DMS53 (cell line): ENCODE results near the gene HIBCH.
"Not testable (repeated sequence)": the region's sequence is repeated elsewhere in the genome, so short reads cannot be mapped to it uniquely, and the experiment has no call there.

ENCODE experiments used
- DNase-seq: peaks from one replicate; lab custom pipeline; 2025; lab: John Stamatoyannopoulos, UW

Gene HIBCH

DNA sequence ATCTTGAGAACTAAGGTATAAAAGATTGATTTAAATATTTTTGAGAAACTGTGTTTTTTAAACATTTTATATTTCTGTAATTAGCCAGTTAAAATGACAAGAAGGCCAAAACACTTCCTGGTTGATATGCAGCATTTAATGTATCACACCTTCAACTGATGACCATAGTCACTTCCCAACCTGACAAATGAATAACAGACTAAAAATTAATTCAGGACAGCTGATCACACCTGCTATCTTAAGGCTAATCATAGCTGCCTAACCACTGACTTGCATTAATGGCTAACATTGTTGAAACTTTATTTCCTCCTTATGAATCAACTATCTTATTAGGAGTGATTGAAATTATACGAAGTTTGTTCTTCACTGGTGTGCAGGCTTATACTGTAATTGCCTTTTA lies 131.3 kb downstream of the HIBCH start:
- no peak for DNase-seq

DNA sequence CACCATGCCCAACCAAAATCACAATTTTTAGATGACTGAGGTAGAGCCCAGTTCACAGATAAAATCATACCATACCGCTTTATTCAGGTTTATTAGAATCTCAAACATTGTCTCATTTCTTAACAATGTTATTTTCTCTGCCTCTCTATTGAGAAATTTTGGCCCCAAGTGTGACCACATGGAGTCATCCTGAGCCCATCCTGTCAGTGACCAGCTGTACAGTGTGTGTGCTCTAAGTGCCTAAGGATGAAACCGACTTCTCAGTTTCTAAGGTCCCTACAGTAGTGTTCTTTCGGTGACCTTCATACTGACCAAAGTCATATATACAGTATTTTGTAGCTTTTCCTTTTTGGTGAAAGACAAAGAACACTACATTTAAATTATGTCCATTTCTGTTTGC lies 133.4 kb downstream of the HIBCH start:
- no peak for DNase-seq

DNA sequence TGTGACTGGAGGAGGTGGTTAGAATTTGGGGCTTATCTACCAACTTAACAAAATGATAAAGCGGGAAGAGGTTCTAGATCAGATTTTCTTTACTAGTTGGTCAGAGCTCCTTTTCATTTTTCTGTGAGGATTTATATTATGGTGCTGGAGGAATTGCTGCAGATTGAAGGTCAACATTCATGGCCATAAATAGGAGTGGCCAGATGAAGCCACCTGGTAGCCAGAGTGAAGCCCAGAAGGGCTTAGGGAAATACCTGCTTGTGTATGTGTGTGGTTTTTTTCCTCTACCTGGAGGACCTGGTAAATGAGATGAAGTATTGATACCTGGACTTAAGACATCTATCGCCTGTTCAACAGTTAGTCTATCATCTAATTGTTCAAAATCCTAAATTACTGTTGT lies 134.2 kb downstream of the HIBCH start:
- peak; percentile 5 for DNase-seq

DNA sequence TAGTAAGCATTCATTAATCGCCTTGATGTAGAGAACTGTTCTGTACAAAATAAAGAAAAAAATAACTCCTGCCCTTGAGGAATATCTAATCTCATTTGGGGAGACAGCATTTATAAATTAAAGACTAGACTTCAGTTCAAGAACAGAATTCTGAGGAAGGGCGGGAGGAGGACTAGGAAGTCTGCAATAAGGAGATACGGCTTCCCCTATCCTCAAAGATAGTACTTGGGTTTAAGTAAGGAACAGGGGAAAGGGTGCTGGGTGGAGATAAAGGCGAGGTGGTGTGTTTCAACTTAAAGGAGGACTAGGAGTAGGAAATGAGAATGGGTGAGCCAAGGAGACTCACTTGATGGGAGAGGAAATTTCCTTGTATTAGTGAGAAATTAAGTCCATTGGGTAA lies 135.2 kb downstream of the HIBCH start:
- no peak for DNase-seq

DNA sequence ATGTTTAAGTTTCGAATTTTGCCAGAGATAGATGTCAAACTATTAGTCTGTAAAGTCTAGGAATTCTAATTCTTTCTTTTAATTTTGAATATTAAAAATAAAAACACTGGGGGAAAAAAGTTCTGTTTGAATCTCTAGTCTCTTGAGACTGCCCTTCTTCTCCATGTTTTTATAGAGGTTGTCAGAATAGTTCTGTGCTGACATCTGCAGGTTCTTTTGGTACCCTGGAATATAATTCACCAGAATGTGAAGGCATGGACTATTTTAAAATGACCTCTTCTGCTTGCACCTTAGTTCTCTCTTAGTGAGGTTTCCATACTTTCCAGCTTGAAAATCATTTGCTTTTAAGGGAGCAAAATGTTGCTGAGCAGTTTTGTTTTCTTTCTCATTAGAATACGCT lies 136.1 kb downstream of the HIBCH start:
- no peak for DNase-seq

DNA sequence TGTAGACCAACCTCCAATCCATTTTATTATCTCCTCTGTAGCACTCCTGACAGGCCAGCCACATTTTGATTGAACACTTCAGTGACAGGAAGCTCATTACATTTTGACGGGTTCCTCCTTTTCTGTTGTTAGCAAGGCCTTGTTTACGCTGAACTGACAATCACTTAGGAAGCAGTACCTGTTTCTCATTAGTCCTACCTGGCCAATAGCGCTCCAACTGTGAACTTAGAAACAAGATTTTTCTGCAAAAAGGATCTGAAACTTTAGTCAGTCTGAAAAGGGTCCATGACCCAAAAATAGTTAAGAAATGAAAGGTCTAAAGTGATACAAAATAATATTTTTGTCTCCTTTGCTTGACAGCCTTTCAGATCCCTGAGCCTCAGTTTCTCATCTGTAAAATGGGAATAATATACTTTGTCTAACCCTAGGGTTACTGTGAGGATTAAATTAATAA lies 137.5 kb downstream of the HIBCH start:
- DNase-seq = peak; percentile 21

DNA sequence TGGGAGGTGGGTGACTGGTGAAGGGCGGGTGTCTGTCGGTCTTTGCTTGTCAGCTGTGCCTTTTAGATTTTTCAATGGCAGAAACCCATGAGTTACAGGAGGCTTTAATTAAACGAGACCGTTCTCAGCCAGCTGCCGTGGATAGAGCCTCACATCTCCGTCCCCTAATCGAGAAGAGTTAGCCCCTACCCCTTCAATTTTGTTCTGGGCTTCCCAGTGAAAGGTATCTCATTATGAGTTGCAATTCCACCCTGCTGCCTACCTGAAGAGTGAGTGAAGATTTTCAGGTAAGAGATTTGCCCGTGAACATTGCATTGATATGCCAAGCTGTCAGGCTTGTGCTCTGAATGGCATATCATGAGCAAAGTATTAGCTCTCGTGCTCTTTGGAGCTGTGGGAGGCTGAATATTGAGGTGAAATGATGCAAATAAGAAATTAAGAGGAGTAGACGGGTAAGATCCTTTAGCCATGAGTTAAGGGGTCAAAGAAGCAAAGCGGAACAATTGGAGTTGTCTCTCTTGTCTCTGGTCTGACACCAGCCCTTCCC lies 138.4 kb downstream of the HIBCH start:
- no peak for DNase-seq

DNA sequence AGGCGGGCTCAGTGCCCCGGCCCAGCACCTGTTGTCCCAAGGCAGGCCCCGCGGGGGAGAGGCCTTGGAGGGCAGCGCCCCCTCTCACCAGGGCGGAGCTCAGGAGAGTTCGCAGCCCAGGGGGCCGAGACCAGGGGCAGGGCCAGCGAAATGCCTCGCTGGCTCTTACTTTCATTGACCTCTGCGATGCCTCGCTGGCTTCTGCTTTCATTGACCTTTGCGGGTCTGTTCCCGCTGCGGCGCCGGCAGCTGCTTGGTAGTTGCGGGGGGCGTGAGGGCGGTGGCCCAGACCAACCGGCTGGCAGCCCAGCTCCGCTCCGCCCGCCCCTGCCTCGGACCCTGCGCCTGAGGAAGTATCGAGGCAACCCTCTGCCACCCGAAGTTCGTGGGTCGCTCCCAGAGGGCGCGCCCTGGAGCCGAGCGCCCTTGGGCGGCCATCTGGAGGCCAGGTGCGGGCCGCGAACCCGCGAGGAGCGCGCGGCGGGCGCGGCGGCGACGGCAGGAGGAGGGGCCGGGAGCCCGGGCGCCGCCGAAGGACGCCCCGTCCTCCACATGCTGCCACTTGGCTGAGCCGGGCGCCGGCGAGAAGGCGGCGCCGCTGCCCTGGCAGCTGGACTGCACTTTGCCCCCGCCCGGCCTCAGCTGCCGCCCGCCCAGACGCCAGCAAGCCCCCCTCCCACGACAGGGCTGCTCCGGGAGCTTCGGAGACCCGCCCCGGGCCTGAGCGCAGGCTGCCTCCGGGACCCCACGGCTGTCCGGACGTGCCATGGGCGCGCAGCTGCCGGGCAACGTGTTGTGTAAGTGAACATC lies 139.1 kb downstream of the HIBCH start:
- peak; percentile 91 for DNase-seq

DNA sequence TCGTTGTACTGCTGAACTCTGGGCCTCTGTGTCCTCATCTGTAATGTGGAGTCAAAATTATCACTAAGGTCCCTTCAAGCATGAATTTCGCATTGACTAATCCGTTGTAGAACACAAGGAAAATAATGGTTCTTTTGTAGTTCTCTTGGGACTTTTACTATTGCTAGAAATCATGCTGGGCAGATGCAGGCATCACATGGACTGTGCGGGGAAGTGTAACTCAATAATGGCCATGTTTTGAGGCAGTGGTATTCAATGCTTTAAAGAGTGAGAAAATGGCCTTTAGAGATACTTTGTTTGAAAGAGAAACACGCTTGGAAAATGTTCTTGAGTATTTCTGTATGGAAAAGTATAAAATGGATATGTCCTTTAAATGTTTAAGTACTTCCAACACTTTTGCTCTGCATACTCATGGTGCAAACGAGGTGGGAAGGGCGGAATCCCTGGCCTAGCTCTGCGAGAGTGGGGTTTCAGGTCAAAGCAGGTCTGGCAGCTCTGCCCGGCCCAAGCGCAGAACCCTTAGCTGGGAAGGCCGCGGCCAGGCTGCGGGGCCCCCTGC lies 139.8 kb downstream of the HIBCH start:
- no peak for DNase-seq

DNA sequence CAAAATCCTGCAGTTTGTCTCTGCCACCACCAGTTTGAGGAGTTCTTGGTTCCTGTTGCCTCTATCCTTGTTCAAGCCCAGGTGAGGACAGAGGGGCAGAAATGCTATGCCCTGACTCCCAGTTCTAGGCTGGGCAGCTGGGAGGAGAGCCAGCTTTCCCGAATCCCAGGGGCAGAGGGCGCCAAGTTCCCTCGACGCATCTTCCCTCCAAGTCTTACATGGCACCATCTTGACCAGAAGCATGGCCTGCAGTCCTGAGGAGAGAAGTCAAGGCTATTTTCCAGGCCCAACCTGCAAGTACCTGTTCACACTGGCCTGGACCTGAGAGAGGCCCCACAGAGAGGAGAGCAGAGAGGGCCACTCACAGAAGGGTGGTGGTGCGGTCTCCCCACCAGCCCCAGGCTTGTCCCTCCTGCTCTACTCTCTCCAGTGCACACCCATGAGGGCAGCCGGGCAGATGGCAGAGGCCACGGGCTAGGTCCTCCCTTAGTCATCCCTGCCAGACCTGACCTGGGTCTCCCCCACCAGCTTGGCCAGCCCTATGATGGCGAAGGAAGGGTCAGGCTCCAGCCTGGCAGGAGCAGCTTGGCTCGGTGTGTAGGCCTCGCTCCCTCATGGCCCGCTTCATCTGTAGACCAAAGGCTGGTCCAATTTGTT lies 141.4 kb downstream of the HIBCH start:
- no peak for DNase-seq

DNA sequence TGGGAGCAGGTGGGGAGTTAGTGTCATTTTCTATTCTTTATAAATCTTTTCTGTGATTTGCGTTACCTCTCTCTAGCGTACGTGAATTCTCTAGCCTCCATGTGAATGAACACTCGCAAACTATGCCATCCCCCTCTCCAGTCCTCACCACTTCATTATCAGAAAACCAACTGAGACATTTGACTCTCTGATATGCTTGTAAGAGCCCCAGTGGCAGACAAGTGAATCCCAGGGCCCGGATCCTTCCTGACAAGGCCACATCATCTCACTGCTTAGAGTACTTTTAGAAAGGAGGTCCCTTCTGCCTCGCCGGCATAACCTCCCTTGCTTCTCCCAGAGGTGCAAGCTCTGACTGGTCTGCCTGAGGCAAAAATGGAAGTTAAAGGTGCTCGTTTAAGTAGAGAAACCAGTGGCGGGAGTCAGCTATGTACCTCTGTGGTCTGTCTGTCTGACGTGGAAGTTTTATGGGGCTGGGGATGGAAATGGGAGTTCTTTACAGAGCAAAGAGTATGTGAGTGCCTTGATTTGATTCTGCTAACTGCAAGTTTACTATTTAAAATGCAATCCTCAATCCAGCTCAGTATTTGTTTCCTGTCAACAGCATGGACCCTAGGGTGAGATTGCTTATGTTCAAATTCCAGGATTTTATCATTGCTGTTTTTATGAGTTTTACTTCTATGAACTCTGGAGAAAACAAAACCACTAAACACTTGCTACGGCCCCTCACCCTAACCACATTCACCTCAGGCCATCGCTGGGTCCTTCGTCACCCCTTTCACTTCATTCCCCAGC lies 142.2 kb downstream of the HIBCH start:
- DNase-seq = no peak

DNA sequence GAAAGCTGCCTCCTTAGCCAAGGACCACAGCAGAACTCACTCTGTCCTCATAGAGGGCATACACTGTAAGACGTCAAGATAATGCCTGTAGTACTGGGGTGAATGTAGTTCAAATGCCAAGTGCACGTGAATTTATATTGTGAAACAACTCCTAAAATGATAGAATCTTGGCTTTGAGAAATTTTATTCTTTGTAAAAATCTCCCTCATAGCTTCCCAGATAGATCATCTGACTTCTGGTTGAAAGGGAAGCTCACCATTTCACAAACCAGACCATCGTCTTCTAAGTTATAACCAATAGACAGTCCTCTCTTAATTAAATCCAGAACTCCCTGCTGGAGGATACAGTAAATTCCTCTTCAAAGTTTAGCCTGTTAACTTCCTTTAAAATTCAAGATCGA lies 146.2 kb downstream of the HIBCH start:
- DNase-seq = no peak

DNA sequence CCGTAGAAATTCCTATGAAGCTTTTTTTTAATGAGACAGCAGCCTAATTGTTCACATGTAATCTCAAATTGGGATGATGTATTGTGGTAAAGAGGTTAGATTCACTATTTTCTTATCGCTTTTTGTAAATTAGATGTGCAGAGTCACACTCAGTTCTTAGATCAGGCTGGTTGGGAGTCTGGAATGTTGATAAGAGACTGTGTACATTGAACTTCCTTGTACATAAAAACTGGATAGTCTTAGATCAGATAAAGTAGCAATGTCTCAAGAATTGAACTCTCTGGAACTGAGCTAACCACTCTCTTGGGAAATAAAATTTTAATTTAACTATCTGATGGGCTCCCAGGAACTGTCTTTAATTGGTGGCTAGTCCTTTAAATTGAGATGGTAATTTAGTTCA lies 149.0 kb downstream of the HIBCH start:
- no peak for DNase-seq

DNA sequence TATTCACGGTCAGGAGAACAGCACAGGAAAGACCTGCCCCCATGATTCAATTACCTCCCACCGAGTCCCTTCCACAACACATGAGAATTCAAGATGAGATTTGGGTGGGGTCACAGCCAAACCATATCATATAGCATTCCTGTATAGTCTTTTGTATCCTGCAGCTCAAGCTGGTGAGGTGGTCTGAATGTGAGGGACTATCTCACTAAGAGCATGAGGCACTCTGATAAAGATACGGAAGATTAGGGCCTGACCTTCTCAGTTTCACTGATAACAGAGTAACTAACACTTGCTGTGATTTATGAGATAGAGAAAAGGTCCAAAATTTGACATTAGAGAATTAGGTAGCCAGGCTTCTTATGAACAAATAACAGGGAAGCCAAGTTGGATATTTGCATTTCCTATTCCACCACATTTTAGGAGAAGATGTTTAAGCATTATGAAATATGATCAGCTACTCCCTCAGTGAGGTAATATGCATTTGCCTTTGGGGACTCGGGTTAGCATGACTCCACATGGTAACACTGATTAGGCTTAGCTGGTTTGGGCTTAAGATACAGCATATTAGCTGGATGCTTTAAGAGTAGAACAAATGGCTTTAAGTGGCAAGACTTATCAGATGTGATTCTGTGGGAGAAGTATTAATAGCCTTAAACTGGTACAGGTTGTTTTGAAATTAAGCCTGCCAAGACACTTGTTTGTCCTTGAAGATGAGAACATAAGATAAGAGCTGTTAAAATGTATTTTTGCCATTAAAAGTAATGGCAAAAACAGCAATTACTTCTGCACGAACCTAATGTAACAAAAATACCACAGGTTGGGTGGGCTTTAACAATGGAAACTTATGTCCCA lies 150.2 kb downstream of the HIBCH start:
- no peak for DNase-seq

DNA sequence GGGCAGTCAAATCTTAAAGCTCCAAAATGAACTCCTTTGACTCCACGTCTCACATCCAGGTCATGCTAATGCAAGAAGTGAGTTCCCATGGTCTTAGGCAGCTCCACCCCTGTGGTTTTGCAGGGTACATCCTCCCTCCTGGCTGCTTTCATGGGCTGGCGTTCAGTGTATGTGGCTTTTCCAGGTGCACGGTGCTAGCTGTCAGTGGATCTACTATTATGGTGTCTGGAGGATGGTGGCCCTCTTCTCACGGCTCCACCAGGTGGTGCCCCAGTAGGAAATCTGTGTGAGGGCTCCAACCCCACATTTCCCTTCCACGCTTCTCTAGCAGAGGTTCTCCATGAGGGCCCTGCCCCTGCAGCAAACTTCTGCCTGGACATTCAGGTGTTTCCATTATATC lies 151.9 kb downstream of the HIBCH start:
- DNase-seq = no peak

DNA sequence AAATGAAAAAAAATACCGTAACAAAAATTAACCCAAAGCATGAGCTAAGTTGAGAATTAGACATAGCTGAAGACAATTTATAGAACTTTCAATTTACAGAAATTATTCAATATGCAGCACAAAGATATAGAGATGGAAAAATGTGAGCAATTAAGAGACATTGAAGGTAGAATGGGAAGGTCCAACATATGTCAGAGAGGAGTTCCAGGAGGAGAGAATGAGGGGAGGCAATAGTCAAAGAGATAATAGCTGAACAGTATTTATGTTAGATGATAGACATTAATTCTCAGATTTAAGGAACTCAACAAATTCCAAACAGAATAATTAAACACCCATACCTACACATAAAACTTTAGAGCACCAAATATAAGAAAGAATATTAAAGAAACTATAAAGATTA lies 154.1 kb downstream of the HIBCH start:
- no peak for DNase-seq

DNA sequence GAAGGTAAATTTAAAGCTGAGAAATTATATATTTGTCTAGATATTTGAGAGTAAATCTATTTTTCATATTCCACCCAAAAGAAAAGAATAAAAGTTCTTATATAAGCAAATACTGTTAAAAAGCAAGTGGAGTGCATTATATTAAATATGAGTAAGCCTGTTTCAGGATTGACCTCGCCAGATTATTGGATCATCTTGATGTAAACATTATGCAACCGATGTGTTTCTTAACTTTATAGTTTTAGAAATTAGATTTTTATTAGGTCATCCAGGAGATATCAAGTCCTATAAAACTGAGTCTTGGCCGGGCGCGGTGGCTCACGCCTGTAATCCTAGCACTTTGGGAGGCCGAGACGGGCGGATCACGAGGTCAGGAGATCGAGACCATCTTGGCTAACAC lies 156.8 kb downstream of the HIBCH start:
- DNase-seq = no peak

DNA sequence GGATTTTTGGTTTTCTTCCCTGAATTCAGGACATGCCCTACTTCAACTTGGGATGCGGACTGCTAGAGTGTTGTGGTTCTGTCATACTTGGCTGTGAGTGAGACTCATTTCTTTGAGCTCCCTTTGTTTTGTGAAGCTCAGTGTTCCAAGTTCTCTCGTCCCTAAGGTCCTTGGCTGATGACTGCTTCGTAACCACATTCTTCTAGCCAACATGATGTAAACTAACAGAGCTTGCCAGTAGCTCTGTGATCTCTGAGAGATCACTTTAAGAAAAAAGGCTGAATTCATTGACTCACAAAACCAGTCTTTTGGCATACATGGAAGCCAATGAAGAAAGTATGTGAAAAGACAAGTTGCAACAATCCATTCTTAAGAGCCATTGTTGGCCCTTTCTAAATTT lies 160.2 kb downstream of the HIBCH start:
- no peak for DNase-seq

DNA sequence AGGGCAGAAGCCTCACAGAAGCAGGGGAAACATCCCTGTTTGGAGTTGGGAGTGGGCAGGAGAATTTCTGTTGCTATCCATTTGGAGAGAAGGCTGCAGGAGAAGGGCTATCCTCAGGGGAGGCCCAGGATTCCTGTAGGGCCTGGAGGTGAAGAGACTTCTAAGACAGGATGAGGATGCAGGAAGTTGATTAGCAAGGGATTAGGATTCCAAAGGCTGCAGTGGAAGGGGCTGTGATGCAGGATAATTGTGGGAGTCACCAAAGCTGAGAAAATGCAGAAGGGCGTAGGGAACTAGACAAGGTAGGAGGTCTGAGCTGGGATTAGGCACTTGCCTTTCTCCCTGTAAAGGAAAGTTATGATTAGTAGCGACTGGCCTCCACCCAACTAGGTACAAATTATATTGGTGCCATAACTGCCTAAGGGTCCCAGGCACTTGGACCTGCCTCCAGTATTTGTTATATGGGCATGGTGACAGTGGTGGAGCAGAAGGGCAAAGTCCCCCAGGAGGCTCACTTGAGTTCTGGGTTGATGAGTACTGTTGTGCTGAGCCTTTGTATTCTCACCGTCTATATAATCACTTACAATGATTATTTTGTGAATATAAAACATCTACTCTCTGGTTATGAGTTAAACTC lies 160.7 kb downstream of the HIBCH start:
- no peak for DNase-seq

DNA sequence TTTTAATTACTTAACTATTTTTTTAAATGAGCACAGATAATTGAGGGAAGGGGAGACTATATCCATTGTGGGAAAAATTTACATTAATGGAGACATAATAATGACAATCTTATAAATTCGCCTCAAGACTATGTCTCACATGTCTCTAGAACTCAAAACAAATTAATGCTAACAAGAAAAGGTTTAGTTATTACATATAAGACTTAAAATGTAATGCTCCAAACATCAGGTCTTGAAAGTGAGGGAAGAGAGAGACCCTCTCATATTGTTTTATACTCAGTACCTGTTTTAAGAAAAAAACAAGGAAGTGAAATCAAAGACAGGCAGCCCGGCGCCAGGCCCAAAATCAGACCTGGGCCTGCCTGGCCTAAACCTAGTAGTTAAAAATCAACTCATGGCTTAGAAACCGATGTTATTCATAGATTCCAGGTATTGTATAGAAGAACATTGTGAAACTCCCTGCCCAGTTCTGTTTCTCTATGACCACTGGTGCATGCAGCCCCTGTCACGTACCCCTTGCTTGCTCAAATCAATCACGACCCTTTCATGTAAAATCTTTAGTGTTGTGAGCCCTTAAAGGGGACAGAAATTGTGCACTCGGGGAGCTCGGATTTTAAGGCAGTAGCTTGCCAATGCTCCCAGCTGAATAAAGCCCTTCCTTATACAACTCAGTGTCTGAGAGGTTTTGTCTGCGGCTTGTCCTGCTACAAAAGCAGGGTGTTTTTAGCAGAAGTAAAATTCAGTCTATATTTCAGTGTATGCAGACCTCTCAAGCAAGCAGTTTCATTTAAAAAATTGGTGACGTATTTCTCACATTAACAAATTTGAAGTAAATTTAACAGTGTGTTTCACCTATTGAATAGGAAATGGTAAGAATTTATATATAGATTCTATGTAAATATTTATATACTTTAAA lies 161.8 kb downstream of the HIBCH start:
- DNase-seq = not testable (repeated sequence)
